Activated CD8-positive, alpha-beta memory T cell treated with anti-CD3 and anti-CD28 coated beads, Interleukin-2, amount 50 U/mL, for 1 hour (primary cell): ENCODE measurements around the gene FER.
"Not testable (repeated sequence)": the region's sequence is repeated elsewhere in the genome, so short reads cannot be mapped to it uniquely, and the experiment has no call there.

Experiments used
- DNase-seq: peaks from one replicate; pipeline ENCODE4 v3.0.0-alpha.2; 2020; ENCODE audit errors: extremely low read depth

FER gene

GRCh38 chr5:108747774-108748400, at the start of gene FER:
Gene FER, plus strand, starts transcription at chr5:108747897. Its CDS starts 50,286 bp downstream, at chr5:108798183.
- no peak for DNase-seq

DNA sequence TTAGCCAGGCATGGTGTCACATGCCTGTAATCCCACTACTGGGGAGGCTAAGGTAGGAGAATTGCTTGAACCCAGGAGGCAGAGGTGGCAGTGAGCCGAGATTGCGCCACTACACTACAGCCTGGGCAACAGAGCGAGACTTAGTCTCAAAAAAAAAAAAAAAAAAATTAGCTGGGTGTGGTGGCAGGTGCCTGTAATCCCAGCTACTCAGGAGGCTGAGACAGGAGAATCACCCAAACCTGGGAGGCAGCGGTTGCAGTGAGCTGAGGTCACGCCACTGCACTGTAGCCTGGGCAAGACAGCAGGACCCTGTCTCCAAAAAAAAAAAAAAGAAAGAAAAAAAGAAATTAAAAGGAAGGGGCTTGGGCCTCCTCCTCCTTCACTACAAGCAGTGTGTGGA, 47.3 kb upstream of the FER start:
- DNase-seq, result not testable (repeated sequence)

- no peak for DNase-seq
Measured at GRCh38 chr5:108700930-108701329, 46.8 kb upstream of the FER start.

GRCh38 chr5:108702546-108702945, 45.2 kb upstream of the FER start:
- no peak for DNase-seq

- no peak for DNase-seq
Measured at GRCh38 chr5:108703313-108703712, 44.4 kb upstream of the FER start.

DNA sequence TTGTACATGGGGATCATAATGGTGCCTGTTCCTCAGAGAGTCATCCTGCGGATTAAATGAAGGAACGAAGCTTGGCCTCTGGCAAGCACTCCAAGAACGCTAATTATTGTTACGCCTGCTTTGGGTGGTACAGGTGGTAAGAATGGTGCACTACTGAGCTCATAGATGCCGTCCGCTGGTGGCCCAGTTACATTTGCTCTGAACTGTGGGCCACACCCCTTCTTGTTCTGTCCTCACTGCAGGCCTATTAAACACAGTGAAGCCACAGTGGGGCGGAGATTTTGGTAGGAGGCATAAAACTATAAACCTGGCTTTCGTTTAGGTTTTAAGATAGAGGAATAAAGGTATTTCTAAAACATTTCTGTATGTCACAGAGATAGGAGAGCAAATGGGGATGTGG, 40.6 kb upstream of the FER start:
- DNase-seq, result no peak

DNA sequence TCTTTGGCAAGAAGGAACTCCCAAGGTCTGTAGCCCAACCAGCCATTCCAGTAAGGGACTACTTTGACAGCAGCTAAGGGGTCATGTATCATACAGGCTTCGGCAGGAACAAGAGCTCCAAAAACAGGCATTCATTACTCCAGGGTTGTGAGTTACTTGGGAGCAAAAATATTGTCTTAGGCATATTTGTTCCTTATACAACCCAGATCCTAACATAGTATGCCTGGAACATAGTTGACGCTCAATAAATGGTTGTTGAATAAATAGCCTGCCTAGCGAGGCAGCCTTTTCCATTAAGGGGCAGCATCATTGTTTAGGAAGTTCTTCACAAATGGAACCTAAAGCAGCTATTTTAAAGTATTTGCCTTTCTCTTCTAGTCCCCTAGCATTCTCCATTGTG, 35.8 kb upstream of the FER start:
- DNase-seq, result no peak

- DNase-seq, result no peak
Measured at GRCh38 chr5:108715408-108715807, 32.3 kb upstream of the FER start.

GRCh38 chr5:108720391-108720790, 27.3 kb upstream of the FER start:
- DNase-seq, result no peak

GRCh38 chr5:108726446-108727235, 21.1 kb upstream of the FER start:
- no peak for DNase-seq

- no peak for DNase-seq
Measured at GRCh38 chr5:108727236-108727650, 20.5 kb upstream of the FER start.

DNA sequence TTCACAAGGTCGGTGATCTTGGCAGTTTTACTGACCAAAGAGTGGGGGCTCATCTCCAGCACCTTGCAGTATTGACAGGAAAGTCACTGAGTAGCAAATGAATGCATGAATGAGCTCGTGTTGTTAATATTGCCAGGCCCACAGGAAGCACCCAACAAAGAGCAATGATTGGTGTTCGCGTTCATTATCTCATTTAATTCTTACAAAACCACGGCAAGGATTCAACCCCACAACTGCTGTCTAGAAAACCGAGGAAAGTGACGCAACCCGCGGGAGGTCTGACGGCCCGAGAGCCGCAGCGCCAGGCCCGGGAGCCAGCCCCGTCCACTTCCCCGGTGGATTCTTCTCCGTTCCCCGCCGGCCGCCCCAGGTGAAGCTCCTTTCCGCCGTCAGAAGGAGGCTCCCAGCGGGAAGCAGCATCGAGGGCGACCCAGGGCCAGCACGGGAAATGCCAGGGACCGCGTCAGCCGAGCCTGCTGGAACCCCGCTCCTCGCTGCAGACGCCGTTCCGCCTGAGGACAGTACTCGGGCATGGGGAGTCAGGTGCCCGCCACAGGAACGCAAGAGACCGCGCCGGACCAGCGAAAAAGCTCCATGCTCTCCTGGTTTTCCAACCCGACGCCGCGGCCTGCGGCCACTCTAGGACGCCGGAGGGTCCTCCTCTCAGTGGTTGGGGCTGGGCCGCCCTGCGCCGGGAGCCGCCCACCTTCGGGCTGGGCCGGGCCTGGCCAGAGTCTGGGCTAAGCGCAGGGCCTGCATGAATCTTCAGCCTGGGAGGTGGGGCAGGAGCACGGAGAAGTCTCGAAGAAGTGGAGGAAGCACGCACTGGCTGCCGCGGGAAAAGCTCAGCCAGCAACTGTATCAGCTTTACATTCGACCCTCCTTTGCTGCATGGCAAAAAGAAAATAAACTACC, 19.8 kb upstream of the FER start:
- no peak for DNase-seq

GRCh38 chr5:108728566-108729241, 19.0 kb upstream of the FER start:
- DNase-seq, result no peak

- DNase-seq, result no peak
Measured at GRCh38 chr5:108729242-108729615, 18.5 kb upstream of the FER start.

GRCh38 chr5:108730617-108731340, 16.9 kb upstream of the FER start:
- no peak for DNase-seq

GRCh38 chr5:108735790-108736189, 11.9 kb upstream of the FER start:
- DNase-seq, result no peak

- DNase-seq, result no peak
Measured at GRCh38 chr5:108736855-108737254, 10.8 kb upstream of the FER start.

- no peak for DNase-seq
Measured at GRCh38 chr5:108739376-108739775, 8.3 kb upstream of the FER start.

GRCh38 chr5:108739906-108740305, 7.8 kb upstream of the FER start:
- no peak for DNase-seq

DNA sequence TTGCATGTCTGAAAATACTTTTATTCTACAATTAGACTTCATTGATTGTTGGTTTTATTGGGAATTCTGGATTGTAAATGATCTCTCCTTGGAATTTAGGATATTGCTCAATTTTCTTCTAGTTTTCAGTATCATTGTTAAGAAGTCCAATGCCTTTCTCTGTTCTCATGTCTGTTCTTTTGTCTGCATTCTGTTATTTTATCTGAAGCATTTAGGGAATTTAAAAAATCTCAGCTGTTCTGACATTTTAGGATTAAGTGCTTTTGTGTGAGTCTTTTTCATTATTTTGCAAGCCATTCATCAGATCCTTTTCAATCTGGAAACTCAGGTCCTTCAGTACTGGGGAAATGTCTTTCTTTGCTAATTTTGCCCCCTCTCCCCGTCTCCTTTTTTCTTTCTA, 4.4 kb upstream of the FER start:
- DNase-seq, result no peak

DNA sequence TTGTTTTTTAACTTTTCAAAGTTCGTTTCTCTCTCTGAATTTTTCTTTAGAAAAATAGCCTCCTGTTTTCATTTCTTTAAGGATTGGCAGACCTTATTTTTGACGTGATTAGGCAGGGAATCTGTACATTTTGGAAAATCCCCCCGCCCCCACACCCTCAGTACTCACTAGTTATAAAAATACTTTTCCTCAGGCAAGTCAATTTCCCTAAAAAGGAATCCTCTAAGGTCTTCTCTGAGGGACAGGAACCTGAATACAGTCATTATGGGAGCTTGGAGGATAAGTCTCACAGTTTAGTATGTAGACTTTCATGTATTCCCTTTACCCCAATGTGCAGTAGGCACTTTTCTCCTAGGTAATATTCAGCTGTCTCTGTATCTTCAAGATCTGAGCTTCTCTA, 3.9 kb upstream of the FER start:
- DNase-seq, result no peak
